22Rv1 (cell line): ENCODE results near the gene LRRTM4.
"Not testable (repeated sequence)": the region's sequence is repeated elsewhere in the genome, so short reads cannot be mapped to it uniquely, and the experiment has no call there.

ENCODE experiments used
- H3K27ac ChIP-seq: fragments of 450-650 bp; 2 replicates; pipeline ENCODE4 v1.5.1; 2017
- ZFX ChIP-seq: fragments of 450-650 bp; IDR thresholded peaks from 2 replicates; pipeline ENCODE4 v1.6.1; 2017; ENCODE audit warnings: antibody characterized with exemption, borderline replicate concordance
- TF ChIP-seq, protein P1 (sequence below): fragments of 450-650 bp; IDR thresholded peaks from 2 replicates; pipeline ENCODE4 v1.5.1; 2017; ENCODE audit warnings: mild to moderate bottlenecking

LRRTM4 gene

DNA sequence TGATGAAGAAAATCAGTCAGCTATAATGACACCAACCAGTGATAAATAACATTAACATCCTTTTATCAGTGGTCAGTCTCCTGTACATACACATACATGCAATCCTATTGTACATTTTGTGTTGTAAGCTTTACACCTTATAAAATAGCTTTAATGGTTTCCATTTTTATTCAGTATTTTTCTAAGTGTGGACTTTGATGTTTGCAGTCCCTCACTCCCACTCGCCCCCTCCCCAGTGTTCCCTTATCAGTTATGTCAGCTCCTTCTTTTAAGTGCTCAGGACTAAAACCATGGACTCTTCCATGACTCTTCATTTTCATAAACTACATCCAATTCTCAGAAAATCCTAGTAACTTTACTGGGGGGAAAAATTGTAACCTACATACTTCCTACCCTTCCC lies 713.0 kb downstream of the LRRTM4 start:
- H3K27ac ChIP-seq = no peak overlapping the region
- no peak for TF ChIP-seq ZFX
- TF ChIP-seq, protein P1, sequence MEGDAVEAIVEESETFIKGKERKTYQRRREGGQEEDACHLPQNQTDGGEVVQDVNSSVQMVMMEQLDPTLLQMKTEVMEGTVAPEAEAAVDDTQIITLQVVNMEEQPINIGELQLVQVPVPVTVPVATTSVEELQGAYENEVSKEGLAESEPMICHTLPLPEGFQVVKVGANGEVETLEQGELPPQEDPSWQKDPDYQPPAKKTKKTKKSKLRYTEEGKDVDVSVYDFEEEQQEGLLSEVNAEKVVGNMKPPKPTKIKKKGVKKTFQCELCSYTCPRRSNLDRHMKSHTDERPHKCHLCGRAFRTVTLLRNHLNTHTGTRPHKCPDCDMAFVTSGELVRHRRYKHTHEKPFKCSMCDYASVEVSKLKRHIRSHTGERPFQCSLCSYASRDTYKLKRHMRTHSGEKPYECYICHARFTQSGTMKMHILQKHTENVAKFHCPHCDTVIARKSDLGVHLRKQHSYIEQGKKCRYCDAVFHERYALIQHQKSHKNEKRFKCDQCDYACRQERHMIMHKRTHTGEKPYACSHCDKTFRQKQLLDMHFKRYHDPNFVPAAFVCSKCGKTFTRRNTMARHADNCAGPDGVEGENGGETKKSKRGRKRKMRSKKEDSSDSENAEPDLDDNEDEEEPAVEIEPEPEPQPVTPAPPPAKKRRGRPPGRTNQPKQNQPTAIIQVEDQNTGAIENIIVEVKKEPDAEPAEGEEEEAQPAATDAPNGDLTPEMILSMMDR = no peak

DNA sequence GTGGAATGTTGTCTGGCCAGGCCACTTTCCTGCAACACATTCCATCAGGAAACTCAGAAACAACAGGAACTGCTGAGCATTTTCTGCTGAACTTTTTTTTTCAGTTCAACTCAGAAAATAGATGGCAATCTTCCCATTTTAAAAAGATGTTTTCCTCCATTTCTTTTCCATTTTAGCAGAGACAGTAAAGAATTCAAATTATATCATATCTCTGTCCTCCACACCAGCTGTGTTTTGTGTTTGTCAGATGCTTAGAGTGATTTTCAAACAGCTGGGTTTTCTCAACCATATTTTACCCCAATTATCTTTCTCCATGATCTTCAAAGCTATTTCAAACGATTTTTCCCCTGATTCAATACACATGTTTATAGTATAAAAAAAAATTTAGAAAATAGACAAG lies 713.4 kb downstream of the LRRTM4 start:
- TF ChIP-seq ZFX = no peak
- TF ChIP-seq, protein P1 = no peak
- no peak overlapping the region for H3K27ac ChIP-seq

DNA sequence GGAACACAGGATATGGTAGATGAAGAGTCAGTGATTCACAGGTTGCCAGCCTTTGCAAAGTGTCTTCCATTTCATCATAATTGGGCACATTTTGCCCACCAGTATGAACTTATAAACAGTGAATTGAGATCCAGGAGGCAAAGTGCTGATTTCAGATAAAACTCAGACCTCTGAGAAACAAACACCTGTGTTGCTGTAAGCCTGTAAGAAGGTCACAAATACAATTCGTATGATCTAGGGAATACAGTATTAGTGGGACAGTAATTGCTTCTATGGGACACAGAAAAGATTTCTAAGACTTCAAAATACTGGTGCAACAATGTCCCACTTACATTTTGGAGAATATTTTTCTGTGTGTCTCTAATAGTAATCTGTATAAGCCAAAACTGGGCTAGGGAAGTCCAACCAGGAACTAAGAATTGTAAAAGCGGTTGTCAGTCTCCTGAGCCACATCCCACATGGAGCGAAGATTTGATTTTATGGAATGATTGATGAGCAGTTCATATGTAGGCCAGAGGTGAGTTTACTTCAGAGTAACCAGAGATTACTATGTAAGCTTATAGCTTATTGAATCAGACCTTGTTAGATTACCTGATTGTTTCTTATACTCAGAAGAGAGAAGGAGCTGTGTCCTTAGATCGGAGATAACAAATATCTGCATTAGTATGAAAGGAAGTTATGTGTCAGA lies 728.4 kb downstream of the LRRTM4 start:
- no peak for TF ChIP-seq ZFX
- TF ChIP-seq, protein P1 = no peak
- H3K27ac ChIP-seq = no peak overlapping the region

DNA sequence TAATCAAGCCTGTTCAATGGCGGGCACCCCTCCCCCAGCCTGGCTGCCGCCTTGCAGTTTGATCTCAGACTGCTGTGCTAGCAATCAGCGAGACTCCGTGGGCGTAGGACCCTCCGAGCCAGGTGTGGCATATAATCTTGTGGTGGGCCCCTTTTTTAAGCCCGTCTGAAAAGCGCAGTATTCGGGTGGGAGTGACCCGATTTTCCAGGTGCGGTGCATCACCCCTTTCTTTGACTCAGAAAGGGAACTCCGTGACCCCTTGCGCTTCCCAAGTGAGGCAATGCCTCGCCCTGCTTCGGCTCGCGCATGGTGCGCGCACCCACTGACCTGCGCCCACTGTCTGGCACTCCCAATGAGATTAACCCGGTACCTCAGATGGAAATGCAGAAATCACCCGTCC lies 740.9 kb downstream of the LRRTM4 start:
- H3K27ac ChIP-seq = not testable (repeated sequence)

DNA sequence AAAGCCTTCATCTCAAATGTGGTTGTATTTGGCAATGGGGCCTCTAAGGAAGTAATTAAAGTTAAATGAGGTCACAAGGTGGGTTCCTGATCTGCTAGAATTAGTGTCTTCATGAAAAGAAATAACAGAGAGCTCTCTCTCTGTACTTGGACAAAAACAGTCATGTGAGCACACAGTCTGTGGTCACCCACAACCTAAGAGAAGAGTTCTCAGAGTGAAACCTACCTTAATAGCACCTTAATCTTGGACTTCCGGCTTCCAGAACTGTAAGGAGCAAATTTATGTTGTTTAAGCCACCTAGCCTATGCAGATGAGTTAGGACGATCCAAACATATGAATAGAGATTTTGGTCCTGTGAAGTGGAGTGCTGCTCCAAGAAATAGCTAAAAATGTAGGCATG lies 758.9 kb downstream of the LRRTM4 start:
- no peak for TF ChIP-seq ZFX
- TF ChIP-seq, protein P1 = no peak
- H3K27ac ChIP-seq = no peak overlapping the region

DNA sequence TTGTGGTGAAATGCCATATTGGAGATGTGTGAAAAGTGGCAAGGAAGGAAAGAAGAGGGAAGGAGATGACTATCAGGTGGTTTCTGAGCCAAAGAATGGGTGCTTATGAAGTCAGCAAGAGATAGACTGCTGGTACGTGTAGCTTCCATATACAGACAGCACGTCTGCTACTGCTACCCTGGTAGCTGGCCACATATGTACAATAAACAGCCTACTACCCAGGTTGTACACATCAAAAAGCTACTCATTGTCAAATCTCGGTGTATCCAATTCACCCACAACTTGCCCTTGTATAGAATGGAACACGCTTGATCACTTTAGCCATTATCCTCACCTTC lies 761.8 kb downstream of the LRRTM4 start:
- peak overlapping the region; percentile 60 for H3K27ac ChIP-seq
- TF ChIP-seq, protein P1 = no peak
- no peak for TF ChIP-seq ZFX

DNA sequence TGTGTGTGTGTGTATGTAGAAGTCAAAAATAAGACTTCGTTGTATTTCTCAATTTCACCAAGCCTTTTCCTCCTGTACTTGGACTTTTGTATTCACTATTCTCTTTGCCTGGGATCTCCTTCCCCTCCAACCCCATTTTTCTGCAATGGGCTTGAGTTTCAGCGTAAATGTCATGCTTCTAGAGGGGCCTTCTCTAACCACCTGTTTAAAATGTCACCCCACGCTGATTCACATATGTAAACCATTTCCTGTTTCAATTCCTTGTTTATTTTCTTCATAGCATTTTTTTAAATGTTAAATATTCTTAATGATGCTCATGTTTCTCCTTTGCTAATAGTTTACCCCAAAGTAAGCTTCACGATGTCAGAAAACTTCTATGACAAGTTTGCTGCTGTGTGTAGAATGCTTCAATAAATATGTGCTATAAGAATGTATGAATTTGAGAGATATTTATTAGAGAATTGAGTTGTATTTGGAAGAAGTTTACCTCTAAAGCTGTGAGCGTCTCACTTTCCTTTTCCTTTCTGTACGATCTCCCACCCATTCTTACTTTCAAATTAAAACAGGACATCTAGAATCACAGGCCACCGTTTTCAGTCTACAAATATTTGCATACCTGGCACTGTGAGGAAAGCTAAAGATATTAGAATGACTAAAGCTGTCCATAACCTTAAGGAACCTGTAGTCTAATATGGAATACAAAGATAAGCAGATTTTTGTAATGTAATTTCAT lies 762.4 kb downstream of the LRRTM4 start:
- peak overlapping the region; percentile 60 for H3K27ac ChIP-seq
- TF ChIP-seq, protein P1 = no peak
- no peak for TF ChIP-seq ZFX
